Erythroblast (primary cell): ENCODE results near the gene PDLIM7.

Experiments
- DNase-seq, 2 experiments: peaks; one replicate each; lab custom pipeline; 2025; lab: John Stamatoyannopoulos, UW
- GATA1 ChIP-seq: IDR thresholded peaks from 2 replicates; pipeline ENCODE4 v1.6.1; 2011; ENCODE audit warnings: low read depth, mild to moderate bottlenecking, control low read depth, low read length, moderate library complexity
- POLR2A ChIP-seq: IDR thresholded peaks from 2 replicates; pipeline ENCODE4 v1.6.1; 2011; ENCODE audit warnings: mild to moderate bottlenecking, low read length

The PDLIM7 gene

DNA sequence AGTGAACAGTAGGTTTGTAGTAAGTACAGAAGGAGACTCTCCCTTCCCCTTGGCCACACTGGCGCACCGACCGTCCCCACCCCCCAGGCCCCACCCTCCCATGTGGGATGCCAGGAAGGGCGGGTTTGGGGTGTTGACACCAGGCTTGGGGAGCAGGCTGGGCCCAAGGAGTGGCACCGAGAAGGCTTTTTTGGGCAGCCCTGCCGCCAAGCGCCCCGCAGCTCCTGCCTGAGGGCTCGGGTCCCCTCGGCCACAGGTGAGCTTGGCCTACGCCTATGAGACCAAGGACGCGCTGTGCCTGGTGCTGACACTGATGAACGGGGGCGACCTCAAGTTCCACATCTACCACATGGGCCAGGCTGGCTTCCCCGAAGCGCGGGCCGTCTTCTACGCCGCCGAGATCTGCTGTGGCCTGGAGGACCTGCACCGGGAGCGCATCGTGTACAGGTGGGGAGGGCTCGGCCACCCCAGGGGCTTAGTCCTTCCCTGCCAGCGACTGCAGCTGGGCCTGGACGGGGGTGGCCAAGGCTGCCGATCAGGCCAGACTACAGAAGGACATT lies 63.7 kb downstream of the PDLIM7 start:
- TF ChIP-seq GATA1, result no peak
- TF ChIP-seq POLR2A, result no peak
- DNase-seq, result no peak
